ENCODE results near the gene FJX1. TPM values are rescaled to one million over a fixed set of nuclear protein-coding genes. Genes with fewer than 3 reads are reported as not detected.
"Not testable (repeated sequence)": the region's sequence is repeated elsewhere in the genome, so short reads cannot be mapped to it uniquely, and the experiment has no call there.

The FJX1 gene
- total RNA-seq, 1 donor from 2014 or later, result 0.73 TPM

GRCh38 chr11:35647421-35648093, 29.3 kb downstream of the FJX1 start:
- CTCF ChIA-PET, result no interaction called here
- TF ChIP-seq CTCF (IDR thresholded peaks at IDR 0.05), result no peak
- intact Hi-C loops (cut with micrococcal nuclease), result no loop called here
- peaks cover 40% of the 10 kb centered on the region for H3K27me3 Mint-ChIP-seq
- no peak overlapping the region for H3K4me3 Mint-ChIP-seq
- H3K36me3 Mint-ChIP-seq (ENCODE audit: low read depth), result no peaks in the 10 kb centered on the region
- ATAC-seq (ENCODE audit: low read depth) (no peak), DNase-seq (no peak)
- H3K27ac Mint-ChIP-seq, result no peak overlapping the region
- H3K4me1 Mint-ChIP-seq, result no peaks in the 10 kb centered on the region
- H3K9me3 Mint-ChIP-seq, result no peaks in the 10 kb centered on the region
- POLR2A ChIA-PET, result no interaction called here

- peaks cover 41% of the 10 kb centered on the region for H3K27me3 Mint-ChIP-seq
- CTCF ChIA-PET, result no interaction called here
- no peaks in the 10 kb centered on the region for H3K9me3 Mint-ChIP-seq
- ATAC-seq (ENCODE audit: low read depth) (no peak), DNase-seq (no peak)
- no peaks in the 10 kb centered on the region for H3K36me3 Mint-ChIP-seq (ENCODE audit: low read depth)
- H3K4me3 Mint-ChIP-seq, result no peak overlapping the region
- intact Hi-C loops (cut with micrococcal nuclease), result no loop called here
- H3K4me1 Mint-ChIP-seq, result no peaks in the 10 kb centered on the region
- H3K27ac Mint-ChIP-seq, result no peak overlapping the region
- TF ChIP-seq CTCF (IDR thresholded peaks at IDR 0.05), result no peak
- POLR2A ChIA-PET, result no interaction called here
Measured at GRCh38 chr11:35650006-35650405, 31.7 kb downstream of the FJX1 start.

GRCh38 chr11:35650467-35650866, 32.2 kb downstream of the FJX1 start:
- POLR2A ChIA-PET, result no interaction called here
- H3K9me3 Mint-ChIP-seq, result no peaks in the 10 kb centered on the region
- H3K27ac Mint-ChIP-seq, result no peak overlapping the region
- intact Hi-C loops (cut with micrococcal nuclease), result no loop called here
- CTCF ChIA-PET, result no interaction called here
- no peak for TF ChIP-seq CTCF (IDR thresholded peaks at IDR 0.05)
- peaks cover 43% of the 10 kb centered on the region for H3K27me3 Mint-ChIP-seq
- no peaks in the 10 kb centered on the region for H3K4me1 Mint-ChIP-seq
- no peak overlapping the region for H3K4me3 Mint-ChIP-seq
- DNase-seq, result no peak
- ATAC-seq (ENCODE audit: low read depth), result no peak
- no peaks in the 10 kb centered on the region for H3K36me3 Mint-ChIP-seq (ENCODE audit: low read depth)

GRCh38 chr11:35651263-35651662, 33.0 kb downstream of the FJX1 start:
- Mint-ChIP-seq H3K9me3 (no peaks in the 10 kb centered on the region), H3K27me3 (peaks cover 39% of the 10 kb centered on the region), H3K4me1 (no peaks in the 10 kb centered on the region), H3K36me3 (ENCODE audit: low read depth) (no peaks in the 10 kb centered on the region), H3K27ac (no peak overlapping the region), H3K4me3 (no peak overlapping the region)
- DNase-seq (no peak), ATAC-seq (ENCODE audit: low read depth) (no peak)
- POLR2A ChIA-PET, result no interaction called here
- CTCF ChIA-PET, result no interaction called here
- intact Hi-C loops (cut with micrococcal nuclease), result no loop called here
- TF ChIP-seq CTCF (IDR thresholded peaks at IDR 0.05), result no peak

- H3K9me3 Mint-ChIP-seq; intact Hi-C loops (cut with micrococcal nuclease); POLR2A ChIA-PET; H3K4me3 Mint-ChIP-seq; H3K27ac Mint-ChIP-seq; H3K36me3 Mint-ChIP-seq (ENCODE audit: low read depth); DNase-seq; H3K4me1 Mint-ChIP-seq; CTCF ChIA-PET; ATAC-seq (ENCODE audit: low read depth): not testable (repeated sequence)
- H3K27me3 Mint-ChIP-seq, result peaks cover 35% of the 10 kb centered on the region
Measured at GRCh38 chr11:35652786-35653185, 34.5 kb downstream of the FJX1 start.

- ATAC-seq (ENCODE audit: low read depth), result no peak
- DNase-seq, result no peak
- no peak overlapping the region for H3K4me3 Mint-ChIP-seq
- no peaks in the 10 kb centered on the region for H3K9me3 Mint-ChIP-seq
- TF ChIP-seq CTCF (IDR thresholded peaks at IDR 0.05), result no peak
- no peaks in the 10 kb centered on the region for H3K36me3 Mint-ChIP-seq (ENCODE audit: low read depth)
- POLR2A ChIA-PET, result no interaction called here
- CTCF ChIA-PET, result no interaction called here
- intact Hi-C loops (cut with micrococcal nuclease), result no loop called here
- no peaks in the 10 kb centered on the region for H3K4me1 Mint-ChIP-seq
- H3K27me3 Mint-ChIP-seq, result peaks cover 32% of the 10 kb centered on the region
- no peak overlapping the region for H3K27ac Mint-ChIP-seq
Measured at GRCh38 chr11:35654711-35655110, 36.5 kb downstream of the FJX1 start.

All from activated B cell treated with CpG ODN at 0.5 μM for 24 hours (primary cell).